Vagina (tissue), 2 donors: ENCODE measurements around the gene GBP5.
"Not testable (repeated sequence)": the region's sequence is repeated elsewhere in the genome, so short reads cannot be mapped to it uniquely, and the experiment has no call there.

Source experiments
- POLR2A ChIP-seq, 2 donors: fragments of 450-650 bp; IDR thresholded peaks; one replicate each; pipeline ENCODE4 v1.6.1; 2017; ENCODE audit warnings: antibody characterized with exemption in 2 of 2, mild to moderate bottlenecking in 2 of 2, moderate library complexity in 2 of 2
- TF ChIP-seq, protein P1 (sequence below), 3 experiments: fragments of 450-650 bp in 2 of 3; fragments of 200-600 bp in 1 of 3; sonication (generic) in 1 of 3; IDR thresholded peaks; one replicate each; pipeline ENCODE4 v1.5.1; 2017 to 2019; ENCODE audit warnings: antibody characterized with exemption in 3 of 3, mild to moderate bottlenecking in 2 of 3, moderate library complexity in 2 of 3

GRCh38 chr1:89284078-89284763 lies 11.6 kb upstream of the GBP5 start:
- TF ChIP-seq, protein P1, sequence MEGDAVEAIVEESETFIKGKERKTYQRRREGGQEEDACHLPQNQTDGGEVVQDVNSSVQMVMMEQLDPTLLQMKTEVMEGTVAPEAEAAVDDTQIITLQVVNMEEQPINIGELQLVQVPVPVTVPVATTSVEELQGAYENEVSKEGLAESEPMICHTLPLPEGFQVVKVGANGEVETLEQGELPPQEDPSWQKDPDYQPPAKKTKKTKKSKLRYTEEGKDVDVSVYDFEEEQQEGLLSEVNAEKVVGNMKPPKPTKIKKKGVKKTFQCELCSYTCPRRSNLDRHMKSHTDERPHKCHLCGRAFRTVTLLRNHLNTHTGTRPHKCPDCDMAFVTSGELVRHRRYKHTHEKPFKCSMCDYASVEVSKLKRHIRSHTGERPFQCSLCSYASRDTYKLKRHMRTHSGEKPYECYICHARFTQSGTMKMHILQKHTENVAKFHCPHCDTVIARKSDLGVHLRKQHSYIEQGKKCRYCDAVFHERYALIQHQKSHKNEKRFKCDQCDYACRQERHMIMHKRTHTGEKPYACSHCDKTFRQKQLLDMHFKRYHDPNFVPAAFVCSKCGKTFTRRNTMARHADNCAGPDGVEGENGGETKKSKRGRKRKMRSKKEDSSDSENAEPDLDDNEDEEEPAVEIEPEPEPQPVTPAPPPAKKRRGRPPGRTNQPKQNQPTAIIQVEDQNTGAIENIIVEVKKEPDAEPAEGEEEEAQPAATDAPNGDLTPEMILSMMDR (IDR thresholded peaks at IDR 0.05), result not testable (repeated sequence)
- TF ChIP-seq POLR2A (IDR thresholded peaks at IDR 0.05), result not testable (repeated sequence)
